HEK293 (cell line): Measurements from ENCODE around the gene BMPR1A.
"Not testable (repeated sequence)": the region's sequence is repeated elsewhere in the genome, so short reads cannot be mapped to it uniquely, and the experiment has no call there.

Experiments
- CTCF ChIA-PET: fragments of 350-600 bp; formaldehyde crosslinking; extraction: SDS; loops from one replicate; lab custom pipeline; 2021; ENCODE audit warnings: antibody characterized with exemption; lab: Yijun Ruan, JAX
- POLR2A ChIA-PET: fragments of 300-600 bp; formaldehyde crosslinking; extraction: SDS; loops from one replicate; lab custom pipeline; 2020; ENCODE audit warnings: antibody characterized with exemption, inconsistent platforms; lab: Yijun Ruan, JAX
- H3K27ac ChIP-seq: fragments of 200-500 bp; sonication (Bioruptor generic); 2 replicates; pipeline ENCODE4 v1.5.1; 2014; ENCODE audit warnings: low read depth, low read length, control low read depth, inconsistent platforms; ENCODE audit errors: extremely low read depth
- H3K36me3 ChIP-seq, 2 experiments: fragments of 200-500 bp in 1 of 2; sonication (Bioruptor generic) in 1 of 2; 1 replicate in 1 of 2; 2 replicates in 1 of 2; pipeline ENCODE4 v1.5.1; 2014 to 2017; ENCODE audit warnings: inconsistent platforms in 2 of 2, low read length in 2 of 2; ENCODE audit not compliant: control insufficient read depth in 2 of 2, insufficient read depth in 1 of 2
- H3K4me1 ChIP-seq: fragments of 200-500 bp; sonication (Bioruptor generic); 2 replicates; pipeline ENCODE4 v1.5.1; 2014; ENCODE audit warnings: mild to moderate bottlenecking, low read length, inconsistent platforms; ENCODE audit not compliant: control insufficient read depth, insufficient read depth
- H3K4me3 ChIP-seq: 2 replicates; pipeline ENCODE4 v1.5.1; 2011; ENCODE audit warnings: low read depth, mild to moderate bottlenecking, control low read depth, low read length, moderate library complexity
- H3K9me3 ChIP-seq: fragments of 200-500 bp; sonication (Bioruptor generic); 2 replicates; pipeline ENCODE4 v1.5.1; 2014; ENCODE audit warnings: low read depth, low read length, inconsistent platforms; ENCODE audit not compliant: control insufficient read depth, insufficient read depth
- BCL11A ChIP-seq: fragments of 450-650 bp; formaldehyde crosslinking; IDR thresholded peaks from 2 replicates; pipeline ENCODE4 v1.5.1; 2016; ENCODE audit warnings: low read depth, missing biosample characterization, missing genetic modification characterization
- GLIS2 ChIP-seq: fragments of 450-650 bp; formaldehyde crosslinking; IDR thresholded peaks from 2 replicates; pipeline ENCODE4 v1.5.1; 2016; ENCODE audit warnings: missing biosample characterization, missing genetic modification characterization
- HOXD13 ChIP-seq: sonication (generic); formaldehyde crosslinking; IDR thresholded peaks from 2 replicates; pipeline ENCODE4 v1.8.0; 2022; ENCODE audit warnings: missing genetic modification reagents, borderline replicate concordance
- INSM2 ChIP-seq: fragments of 450-650 bp; formaldehyde crosslinking; IDR thresholded peaks from 2 replicates; pipeline ENCODE4 v1.5.1; 2016; ENCODE audit warnings: missing biosample characterization, missing genetic modification characterization
- KLF17 ChIP-seq: fragments of 450-650 bp; formaldehyde crosslinking; IDR thresholded peaks from 2 replicates; pipeline ENCODE4 v1.5.1; 2016; ENCODE audit warnings: missing biosample characterization, missing genetic modification characterization
- SCRT2 ChIP-seq: fragments of 450-650 bp; formaldehyde crosslinking; IDR thresholded peaks from 2 replicates; pipeline ENCODE4 v1.5.1; 2016; ENCODE audit warnings: missing biosample characterization, missing genetic modification characterization
- ZBTB7A ChIP-seq: fragments of 450-650 bp; formaldehyde crosslinking; IDR thresholded peaks from 2 replicates; pipeline ENCODE4 v1.5.1; 2016; ENCODE audit warnings: low read depth, missing biosample characterization, missing genetic modification characterization
- ZFHX2 ChIP-seq: fragments of 450-650 bp; formaldehyde crosslinking; conservative IDR thresholded peaks from 2 replicates; pipeline ENCODE4 v1.5.1; 2016; ENCODE audit warnings: missing biosample characterization, missing genetic modification characterization
- ZNF211 ChIP-seq: fragments of 450-650 bp; formaldehyde crosslinking; IDR thresholded peaks from 2 replicates; pipeline ENCODE4 v1.5.1; 2016; ENCODE audit warnings: low read depth, missing biosample characterization, missing genetic modification characterization
- ZNF280D ChIP-seq: fragments of 450-650 bp; formaldehyde crosslinking; IDR thresholded peaks from 2 replicates; pipeline ENCODE4 v1.5.1; 2016; ENCODE audit warnings: missing biosample characterization, missing genetic modification characterization
- ZNF341 ChIP-seq: fragments of 450-650 bp; formaldehyde crosslinking; IDR thresholded peaks from 2 replicates; pipeline ENCODE4; 2016; ENCODE audit warnings: low read depth, missing biosample characterization, missing genetic modification characterization
- ZNF350 ChIP-seq: fragments of 450-650 bp; formaldehyde crosslinking; IDR thresholded peaks from 2 replicates; pipeline ENCODE4 v1.5.0; 2017; ENCODE audit warnings: missing biosample characterization, mild to moderate bottlenecking, missing genetic modification characterization
- ZNF354C ChIP-seq: fragments of 450-650 bp; formaldehyde crosslinking; IDR thresholded peaks from 2 replicates; pipeline ENCODE4 v1.5.1; 2016; ENCODE audit warnings: missing biosample characterization, missing genetic modification characterization, low read depth, borderline replicate concordance
- ZNF624 ChIP-seq: fragments of 450-650 bp; formaldehyde crosslinking; IDR thresholded peaks from 2 replicates; pipeline ENCODE4 v1.5.1; 2017; ENCODE audit warnings: missing biosample characterization, missing genetic modification characterization
- ZNF654 ChIP-seq: fragments of 450-650 bp; formaldehyde crosslinking; IDR thresholded peaks from 2 replicates; pipeline ENCODE4 v1.5.1; 2016; ENCODE audit warnings: low read depth, missing biosample characterization, missing genetic modification characterization
- ZNF76 ChIP-seq: fragments of 450-650 bp; formaldehyde crosslinking; IDR thresholded peaks from 2 replicates; pipeline ENCODE4; 2016; ENCODE audit warnings: low read depth, missing biosample characterization, missing genetic modification characterization, borderline replicate concordance
- ZNF768 ChIP-seq: fragments of 450-650 bp; formaldehyde crosslinking; IDR thresholded peaks from 2 replicates; pipeline ENCODE4 v1.5.1; 2018; ENCODE audit warnings: missing biosample characterization, mild to moderate bottlenecking, missing genetic modification characterization
- ZSCAN23 ChIP-seq: fragments of 450-650 bp; formaldehyde crosslinking; IDR thresholded peaks from 2 replicates; pipeline ENCODE4 v1.5.1; 2016; ENCODE audit warnings: missing biosample characterization, missing genetic modification characterization

Gene BMPR1A

GRCh38 chr10:86944907-86945306 lies 188.5 kb downstream of the BMPR1A start:
- TF ChIP-seq KLF17 (tag by site-specific recombination) (no peak), ZNF654 (no peak), ZFHX2 (no peak)
- TF ChIP-seq, all 188 proteins: peak for 0
- CTCF ChIA-PET: interaction anchor here (0.9 to 1.3 kb wide), 2 partner anchors 251 to 302 kb away, joined by 5 read pairs; no protein-coding TSS in a partner anchor
- no peaks in the 10 kb centered on the region for H3K9me3 ChIP-seq
- POLR2A ChIA-PET: no interaction called here
- H3K4me1 ChIP-seq: no peaks in the 10 kb centered on the region
- H3K4me3 ChIP-seq: no peak overlapping the region
- no peaks in the 10 kb centered on the region for H3K36me3 ChIP-seq
- H3K27ac ChIP-seq: no peak overlapping the region

GRCh38 chr10:86945361-86946212 lies 189.2 kb downstream of the BMPR1A start:
- CTCF ChIA-PET: interaction anchor here (0.6 to 2.2 kb wide), 7 partner anchors 8 to 303 kb away, joined by 3 to 8 read pairs (median 4); no protein-coding TSS in a partner anchor
- TF ChIP-seq BCL11A (tag by site-specific recombination) (no peak), ZNF654 (peak; percentile 28)
- POLR2A ChIA-PET: no interaction called here
- Histone ChIP-seq H3K4me1 (no peaks in the 10 kb centered on the region), H3K9me3 (no peaks in the 10 kb centered on the region), H3K36me3 (no peaks in the 10 kb centered on the region), H3K27ac (no peak overlapping the region), H3K4me3 (no peak overlapping the region)

- POLR2A ChIA-PET: no interaction called here
Measured at GRCh38 chr10:86946213-86947155, 190.1 kb downstream of the BMPR1A start.

GRCh38 chr10:86947806-86948205 lies 191.4 kb downstream of the BMPR1A start:
- CTCF ChIA-PET: interaction anchor here (0.6 to 2.2 kb wide), 3 partner anchors 11 to 15 kb away, joined by 4 to 10 read pairs (median 8); no protein-coding TSS in a partner anchor
- not testable (repeated sequence) for H3K9me3 ChIP-seq, H3K36me3 ChIP-seq, H3K4me1 ChIP-seq, H3K27ac ChIP-seq, H3K4me3 ChIP-seq
- POLR2A ChIA-PET: interaction anchor here (0.7 kb wide), 1 partner anchor 9 kb away, joined by 3 read pairs; no protein-coding TSS in a partner anchor

More at GRCh38 chr10:86946213-86947155, 190.1 kb downstream of the BMPR1A start:
- no peak overlapping the region for H3K4me3 ChIP-seq
- TF ChIP-seq ZBTB7A (tag by site-specific recombination) (no peak), ZNF76 (no peak), INSM2 (no peak), ZNF341 (no peak), GLIS2 (tag by site-specific recombination) (no peak), ZNF280D (tag by site-specific recombination) (no peak), ZSCAN23 (tag by site-specific recombination) (no peak), ZNF624 (tag by site-specific recombination) (no peak), ZNF354C (tag by site-specific recombination) (no peak), ZNF768 (tag by site-specific recombination) (no peak), ZNF211 (no peak), HOXD13 (CRISPR knock-in tag) (no peak), SCRT2 (no peak), ZNF350 (tag by site-specific recombination) (no peak)
- TF ChIP-seq, all 188 proteins: peak for 0
- CTCF ChIA-PET: interaction anchor here (0.6 to 2.2 kb wide), 7 partner anchors 9 to 546 kb away, joined by 3 to 8 read pairs (median 3); no protein-coding TSS in a partner anchor
- no peaks in the 10 kb centered on the region for H3K9me3 ChIP-seq
- H3K27ac ChIP-seq: no peak overlapping the region
- no peaks in the 10 kb centered on the region for H3K4me1 ChIP-seq
- no peaks in the 10 kb centered on the region for H3K36me3 ChIP-seq
